T follicular helper cell (primary cell): ENCODE measurements around the gene PAX7.
"Not testable (repeated sequence)": the region's sequence is repeated elsewhere in the genome, so short reads cannot be mapped to it uniquely, and the experiment has no call there.

ENCODE experiments used
- DNase-seq: peaks from one replicate; pipeline ENCODE4 v3.0.0-alpha.2; 2020; ENCODE audit warnings: low read depth

Gene PAX7

GRCh38 chr1:18730321-18730720 is 99.7 kb downstream of the PAX7 start:
- no peak for DNase-seq

- DNase-seq: no peak
Measured at GRCh38 chr1:18731148-18731547, 100.5 kb downstream of the PAX7 start.

- DNase-seq: no peak
Measured at GRCh38 chr1:18731591-18732235, 101.1 kb downstream of the PAX7 start.

GRCh38 chr1:18732686-18733085 is 102.0 kb downstream of the PAX7 start:
- DNase-seq: no peak

GRCh38 chr1:18734001-18734400 is 103.4 kb downstream of the PAX7 start:
- DNase-seq: no peak

GRCh38 chr1:18734461-18735223 is 104.0 kb downstream of the PAX7 start:
- no peak for DNase-seq

- no peak for DNase-seq
Measured at GRCh38 chr1:18735224-18735997, 104.8 kb downstream of the PAX7 start.

- DNase-seq: no peak
Measured at GRCh38 chr1:18736958-18737357, 106.3 kb downstream of the PAX7 start.

- DNase-seq: no peak
Measured at GRCh38 chr1:18738126-18738525, 107.5 kb downstream of the PAX7 start.

GRCh38 chr1:18738617-18739016 is 108.0 kb downstream of the PAX7 start:
- DNase-seq: no peak

GRCh38 chr1:18739408-18739807 is 108.8 kb downstream of the PAX7 start:
- no peak for DNase-seq

GRCh38 chr1:18739897-18740296 is 109.3 kb downstream of the PAX7 start:
- DNase-seq: no peak

GRCh38 chr1:18740617-18741016 is 110.0 kb downstream of the PAX7 start:
- no peak for DNase-seq

GRCh38 chr1:18743233-18743632 is 112.6 kb downstream of the PAX7 start:
- no peak for DNase-seq

GRCh38 chr1:18744381-18744780 is 113.7 kb downstream of the PAX7 start:
- DNase-seq: not testable (repeated sequence)

- DNase-seq: no peak
Measured at GRCh38 chr1:18746981-18747380, 116.3 kb downstream of the PAX7 start.

GRCh38 chr1:18747671-18748070 is 117.0 kb downstream of the PAX7 start:
- no peak for DNase-seq

GRCh38 chr1:18748435-18748834 is 117.8 kb downstream of the PAX7 start:
- DNase-seq: no peak

GRCh38 chr1:18749569-18749968 is 118.9 kb downstream of the PAX7 start:
- no peak for DNase-seq

GRCh38 chr1:18750600-18750999 is 120.0 kb downstream of the PAX7 start:
- no peak for DNase-seq

GRCh38 chr1:18751425-18751824 is 120.8 kb downstream of the PAX7 start:
- no peak for DNase-seq

GRCh38 chr1:18752409-18752808 is 121.8 kb downstream of the PAX7 start:
- no peak for DNase-seq

- DNase-seq: no peak
Measured at GRCh38 chr1:18760156-18760555, 129.5 kb downstream of the PAX7 start.
